ENCODE results near the gene CRYGN. TPM values are rescaled to one million over a fixed set of nuclear protein-coding genes. Genes with fewer than 3 reads are reported as not detected.

CRYGN gene
- total RNA-seq, 4 donors from 2014 or later: 0.73 to 2.9 (median 2.4) TPM; not detected in 1

DNA sequence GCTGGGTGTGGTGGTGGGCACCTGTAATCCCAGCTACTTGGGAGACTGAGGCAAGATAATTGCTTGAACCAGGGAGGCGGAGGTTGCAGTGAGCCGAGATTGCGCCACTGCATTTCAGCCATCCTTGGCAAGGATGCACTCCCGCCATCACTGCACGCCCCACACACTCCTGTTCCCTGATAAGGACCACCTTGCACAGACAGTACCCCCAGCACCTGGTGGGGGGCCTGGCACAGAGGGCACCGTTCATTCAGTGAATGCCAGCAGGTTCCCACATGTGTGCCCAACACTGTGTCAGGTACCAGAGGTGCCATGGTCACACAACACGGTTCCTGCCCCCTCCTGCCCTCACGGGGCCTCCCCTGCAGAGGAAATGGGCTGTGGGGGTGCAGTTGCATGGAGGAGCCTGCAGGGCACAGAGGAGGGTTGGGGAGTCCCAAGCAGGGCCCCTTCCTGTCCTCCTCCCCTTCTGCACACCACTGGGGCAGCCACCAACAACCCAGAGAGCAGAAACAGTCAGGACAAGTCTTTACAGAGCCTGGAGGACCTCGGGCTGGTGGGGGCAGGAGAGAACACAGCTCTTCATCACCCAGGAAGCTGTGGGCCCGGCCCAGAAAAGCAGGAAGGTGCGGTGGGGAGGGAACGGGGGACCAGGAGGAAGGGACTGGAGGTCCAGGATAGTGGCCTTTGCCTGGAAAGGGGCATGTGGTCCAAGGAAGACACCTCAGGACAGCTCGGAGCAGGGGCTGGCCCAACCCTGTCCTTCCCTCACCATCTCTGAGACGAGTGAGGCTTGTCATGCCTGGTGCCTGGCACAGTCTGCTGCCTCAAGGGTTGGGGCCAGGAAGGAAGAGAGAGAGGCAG lies 7.1 kb downstream of the CRYGN start:
- TF ChIP-seq, protein P1, sequence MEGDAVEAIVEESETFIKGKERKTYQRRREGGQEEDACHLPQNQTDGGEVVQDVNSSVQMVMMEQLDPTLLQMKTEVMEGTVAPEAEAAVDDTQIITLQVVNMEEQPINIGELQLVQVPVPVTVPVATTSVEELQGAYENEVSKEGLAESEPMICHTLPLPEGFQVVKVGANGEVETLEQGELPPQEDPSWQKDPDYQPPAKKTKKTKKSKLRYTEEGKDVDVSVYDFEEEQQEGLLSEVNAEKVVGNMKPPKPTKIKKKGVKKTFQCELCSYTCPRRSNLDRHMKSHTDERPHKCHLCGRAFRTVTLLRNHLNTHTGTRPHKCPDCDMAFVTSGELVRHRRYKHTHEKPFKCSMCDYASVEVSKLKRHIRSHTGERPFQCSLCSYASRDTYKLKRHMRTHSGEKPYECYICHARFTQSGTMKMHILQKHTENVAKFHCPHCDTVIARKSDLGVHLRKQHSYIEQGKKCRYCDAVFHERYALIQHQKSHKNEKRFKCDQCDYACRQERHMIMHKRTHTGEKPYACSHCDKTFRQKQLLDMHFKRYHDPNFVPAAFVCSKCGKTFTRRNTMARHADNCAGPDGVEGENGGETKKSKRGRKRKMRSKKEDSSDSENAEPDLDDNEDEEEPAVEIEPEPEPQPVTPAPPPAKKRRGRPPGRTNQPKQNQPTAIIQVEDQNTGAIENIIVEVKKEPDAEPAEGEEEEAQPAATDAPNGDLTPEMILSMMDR (IDR thresholded peaks at IDR 0.05): no peak
- no peak for TF ChIP-seq POLR2A (IDR thresholded peaks at IDR 0.05)
- Histone ChIP-seq H3K27ac (no peak overlapping the region), H3K27me3 (no peaks in the 10 kb centered on the region), H3K36me3 (no peaks in the 10 kb centered on the region), H3K4me3 (no peak overlapping the region), H3K4me1 (peaks cover 10 to 14% of the 10 kb centered on the region in 2 donors), H3K9me3 (no peaks in the 10 kb centered on the region)
- intact Hi-C loops (cut with DNase I; ENCODE audit: low total_unique reads): no loop called here
- DNase-seq: no peak

DNA sequence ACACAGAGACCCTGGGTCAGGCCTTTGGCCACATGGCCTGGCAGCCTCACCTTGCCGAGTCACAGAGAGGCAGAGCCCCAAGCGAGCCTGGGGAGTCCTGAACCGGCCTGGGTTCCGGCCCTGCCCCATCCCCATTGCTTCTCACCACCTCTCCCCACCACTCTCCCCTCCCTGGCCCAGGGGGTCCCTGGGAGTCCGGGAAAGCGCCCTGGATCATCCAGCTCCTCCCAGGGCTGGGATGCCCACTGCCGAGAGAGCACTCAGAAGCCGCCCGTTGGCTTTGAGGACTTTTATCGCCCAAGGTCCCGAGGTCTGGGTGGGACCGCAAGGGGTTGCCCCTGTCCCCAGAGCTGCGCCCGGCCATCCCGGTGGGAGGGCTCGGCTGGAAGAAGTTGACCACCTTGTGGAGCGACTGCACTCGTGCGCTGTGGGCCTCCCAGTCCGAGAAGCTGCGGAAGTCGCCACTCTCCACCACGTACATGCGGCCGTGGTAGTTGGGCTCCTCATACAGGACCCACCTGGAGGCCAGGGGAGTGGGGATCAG lies 8.1 kb downstream of the CRYGN start:
- no peaks in the 10 kb centered on the region for H3K36me3 ChIP-seq
- H3K27ac ChIP-seq: peak overlapping the region in 1 of 2 donors; percentile 1
- no peaks in the 10 kb centered on the region for H3K27me3 ChIP-seq
- TF ChIP-seq, protein P1 (IDR thresholded peaks at IDR 0.05): no peak
- TF ChIP-seq POLR2A (IDR thresholded peaks at IDR 0.05): no peak
- H3K4me3 ChIP-seq: no peak overlapping the region
- peaks cover 18 to 25% of the 10 kb centered on the region in 2 donors for H3K4me1 ChIP-seq
- no peaks in the 10 kb centered on the region for H3K9me3 ChIP-seq
- intact Hi-C loops (cut with DNase I; ENCODE audit: low total_unique reads): no loop called here
- DNase-seq: no peak

DNA sequence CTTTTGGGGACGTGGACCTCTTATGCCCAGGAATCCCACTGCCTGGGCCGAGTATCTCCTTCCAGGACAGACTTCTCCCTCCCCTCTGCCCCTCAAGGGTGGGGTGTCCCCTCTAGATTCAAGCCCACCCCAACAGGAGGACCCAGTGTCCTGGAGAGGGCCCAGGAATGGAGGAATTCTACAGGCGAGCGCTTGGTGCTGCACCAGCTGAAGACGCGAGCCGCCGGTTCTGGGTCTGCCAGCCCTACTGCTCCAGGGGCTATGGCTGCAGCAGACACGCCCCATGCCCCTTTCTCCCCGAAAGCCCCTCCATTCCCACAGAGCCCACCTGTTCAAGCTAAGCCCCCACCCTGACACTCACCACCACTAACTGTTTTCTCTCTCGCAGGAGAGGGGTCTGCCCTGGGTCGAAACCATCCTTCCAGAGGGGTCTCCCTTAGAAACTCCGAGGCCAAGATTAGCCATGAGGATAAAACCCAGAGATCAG lies 8.6 kb downstream of the CRYGN start:
- no peak for DNase-seq
- intact Hi-C loops (cut with DNase I; ENCODE audit: low total_unique reads): no loop called here
- Histone ChIP-seq H3K36me3 (no peaks in the 10 kb centered on the region), H3K4me3 (no peak overlapping the region), H3K4me1 (peaks cover 19 to 26% of the 10 kb centered on the region in 2 donors), H3K9me3 (no peaks in the 10 kb centered on the region), H3K27me3 (no peaks in the 10 kb centered on the region), H3K27ac (peak overlapping the region in 1 of 2 donors; percentile 87)
- TF ChIP-seq, protein P1 (IDR thresholded peaks at IDR 0.05): no peak
- no peak for TF ChIP-seq POLR2A (IDR thresholded peaks at IDR 0.05)

DNA sequence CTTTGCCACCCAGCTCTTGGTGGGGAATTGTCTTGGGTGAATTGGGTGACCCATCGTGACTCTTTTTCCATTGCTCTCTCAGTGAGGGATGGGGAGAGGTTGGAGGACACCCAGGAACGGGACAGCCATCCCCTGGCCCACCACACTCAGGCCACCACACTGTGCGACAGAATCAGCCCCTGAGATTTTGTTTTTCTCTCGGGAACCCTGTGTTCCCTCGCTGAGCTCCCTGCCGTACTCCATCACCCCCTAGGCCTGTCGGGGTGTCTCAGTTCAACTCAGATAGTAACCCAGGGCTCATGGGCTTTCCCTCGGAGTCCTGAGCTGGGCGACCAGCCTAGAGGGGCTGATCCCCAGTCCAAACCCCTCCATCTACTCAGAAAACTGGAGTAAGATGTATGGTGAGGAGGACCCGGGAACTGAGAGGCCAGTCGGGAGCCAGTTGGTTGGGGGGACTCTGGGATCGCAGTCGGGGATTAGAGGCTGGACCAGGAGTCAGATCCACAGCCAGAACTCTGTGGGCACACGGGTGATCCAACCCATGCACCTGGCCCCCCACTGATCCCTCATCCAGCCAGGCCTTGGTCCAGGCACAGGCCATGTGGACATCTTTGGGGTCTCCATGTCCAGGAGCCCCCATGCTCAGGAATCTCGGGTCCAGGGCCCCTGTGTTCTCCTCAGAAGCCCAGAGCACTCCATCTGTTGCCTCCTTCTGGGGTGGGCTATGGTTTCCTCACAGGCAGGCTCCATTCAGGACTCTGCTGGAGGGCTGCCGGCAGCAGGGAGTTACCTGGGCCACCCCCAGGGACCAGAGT lies 9.3 kb downstream of the CRYGN start:
- no peaks in the 10 kb centered on the region for H3K9me3 ChIP-seq
- TF ChIP-seq, protein P1 (IDR thresholded peaks at IDR 0.05): no peak
- no peak for TF ChIP-seq POLR2A (IDR thresholded peaks at IDR 0.05)
- intact Hi-C loops (cut with DNase I; ENCODE audit: low total_unique reads): no loop called here
- H3K27me3 ChIP-seq: no peaks in the 10 kb centered on the region
- DNase-seq: no peak
- H3K27ac ChIP-seq: peak overlapping the region; percentile 87 to 88
- no peak overlapping the region for H3K4me3 ChIP-seq
- H3K4me1 ChIP-seq: peaks cover 19 to 26% of the 10 kb centered on the region in 2 donors
- no peaks in the 10 kb centered on the region for H3K36me3 ChIP-seq

Measured in uterus (tissue), 4 donors.